Measurements from ENCODE around the gene NUTM2A.
"Not testable (repeated sequence)": the region's sequence is repeated elsewhere in the genome, so short reads cannot be mapped to it uniquely, and the experiment has no call there.

Gene NUTM2A

DNA sequence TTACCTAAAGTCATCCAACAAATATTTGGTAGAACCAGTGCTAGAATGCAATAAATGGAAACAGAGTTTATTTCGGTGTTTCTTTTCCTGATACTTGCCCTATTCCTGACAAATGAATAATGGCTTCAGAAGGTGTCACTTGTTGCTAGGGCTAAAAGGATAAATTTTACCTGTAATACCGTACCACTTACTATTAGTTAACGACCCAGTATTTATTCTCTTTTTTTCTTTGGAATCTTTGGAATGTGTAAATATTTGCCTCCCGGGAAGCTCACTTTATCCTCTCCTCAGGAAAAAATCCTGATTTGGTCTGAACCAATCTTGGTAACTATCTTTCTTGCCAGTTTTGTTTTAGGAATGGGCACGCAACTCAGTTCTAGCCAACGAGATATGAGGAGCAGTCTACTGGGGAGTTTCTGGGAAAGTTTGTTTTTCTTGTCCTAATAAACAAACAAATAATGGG is 14.1 kb downstream of the NUTM2A start:
- H3K4me3 ChIP-seq (ENCODE audit: low read depth, low read length); DNase-seq (ENCODE audit: low read depth): not testable (repeated sequence)

GRCh38 chr10:87242192-87242591 is 16.9 kb downstream of the NUTM2A start:
- not testable (repeated sequence) for H3K4me3 ChIP-seq (ENCODE audit: low read depth, low read length); DNase-seq (ENCODE audit: low read depth)

GRCh38 chr10:87247335-87247734 is 22.1 kb downstream of the NUTM2A start:
- H3K4me3 ChIP-seq (ENCODE audit: low read depth, low read length); DNase-seq (ENCODE audit: low read depth): not testable (repeated sequence)

DNA sequence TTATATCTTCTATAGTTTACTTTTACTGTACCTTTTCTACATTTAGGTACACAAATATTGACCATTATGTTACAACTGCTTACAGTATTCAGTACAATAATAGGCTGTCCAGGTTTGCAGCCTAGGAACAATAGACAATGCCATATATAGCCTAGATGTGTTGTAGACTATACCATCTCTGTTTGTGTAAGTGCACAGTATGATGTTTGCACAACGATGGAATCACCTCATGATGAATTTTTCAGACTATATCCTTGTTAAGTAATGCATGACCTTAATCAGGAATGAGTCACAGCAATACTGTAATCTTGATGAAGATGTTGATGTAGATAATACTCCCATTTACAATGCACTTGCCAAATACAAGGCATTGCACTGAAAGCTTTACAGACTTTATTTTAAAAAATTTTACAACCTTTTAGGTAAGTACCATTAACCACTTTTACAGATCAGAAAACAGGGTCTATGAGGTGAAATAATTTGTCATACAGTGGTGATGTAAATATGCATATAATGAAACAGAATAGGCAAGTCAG is 23.6 kb downstream of the NUTM2A start:
- not testable (repeated sequence) for DNase-seq (ENCODE audit: low read depth); H3K4me3 ChIP-seq (ENCODE audit: low read depth, low read length)

- DNase-seq (ENCODE audit: low read depth); H3K4me3 ChIP-seq (ENCODE audit: low read depth, low read length): not testable (repeated sequence)
Observed at GRCh38 chr10:87280749-87281392, 55.6 kb downstream of the NUTM2A start.
